ENCODE measurements around the gene CMKLR1. TPM values are rescaled to one million over a fixed set of nuclear protein-coding genes. Genes with fewer than 3 reads are reported as not detected.

CMKLR1 gene
- total RNA-seq, 4 donors from 2014 or later: 0.19 to 5.7 (median 2.5) TPM

DNA sequence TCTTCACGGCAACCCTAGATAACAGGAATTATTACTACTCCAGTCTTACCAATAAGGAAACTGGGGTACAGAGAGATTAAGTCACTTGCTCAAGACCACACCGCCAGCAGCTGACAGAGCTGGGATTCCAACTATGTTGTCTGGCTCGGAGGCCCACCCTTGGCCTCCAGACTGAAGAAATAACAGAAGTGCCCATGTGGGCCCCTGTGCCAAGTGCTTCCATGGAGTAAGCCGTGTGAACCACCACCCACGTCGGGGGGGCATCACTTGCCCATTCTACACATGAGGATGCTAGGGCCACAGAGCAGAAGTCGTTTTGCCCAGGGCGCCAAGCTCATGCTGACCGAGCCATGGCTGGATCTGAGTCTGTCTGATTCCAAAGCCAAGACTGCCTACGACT is 926 bp upstream of the CMKLR1 start:
- H3K36me3 ChIP-seq: no peaks in the 10 kb centered on the region
- no peaks in the 10 kb centered on the region for H3K9me3 ChIP-seq
- H3K4me1 ChIP-seq: peaks cover 0 to 10% (median 3%) of the 10 kb centered on the region in 3 donors
- H3K27me3 ChIP-seq: peaks cover 0 to 29% (median 0%) of the 10 kb centered on the region in 4 donors
- peak overlapping the region in 2 of 4 donors; percentile 67 to 76 for H3K27ac ChIP-seq
- no peak for DNase-seq
- H3K4me3 ChIP-seq: no peak overlapping the region
- intact Hi-C loops (cut with DNase I): no loop called here
- WGBS, 2 donors: 62 to 66% methylated on average over 8 to 10 of the region's 10 CpGs
- no peak for TF ChIP-seq POLR2A (IDR thresholded peaks at IDR 0.05)
- TF ChIP-seq, protein P1, sequence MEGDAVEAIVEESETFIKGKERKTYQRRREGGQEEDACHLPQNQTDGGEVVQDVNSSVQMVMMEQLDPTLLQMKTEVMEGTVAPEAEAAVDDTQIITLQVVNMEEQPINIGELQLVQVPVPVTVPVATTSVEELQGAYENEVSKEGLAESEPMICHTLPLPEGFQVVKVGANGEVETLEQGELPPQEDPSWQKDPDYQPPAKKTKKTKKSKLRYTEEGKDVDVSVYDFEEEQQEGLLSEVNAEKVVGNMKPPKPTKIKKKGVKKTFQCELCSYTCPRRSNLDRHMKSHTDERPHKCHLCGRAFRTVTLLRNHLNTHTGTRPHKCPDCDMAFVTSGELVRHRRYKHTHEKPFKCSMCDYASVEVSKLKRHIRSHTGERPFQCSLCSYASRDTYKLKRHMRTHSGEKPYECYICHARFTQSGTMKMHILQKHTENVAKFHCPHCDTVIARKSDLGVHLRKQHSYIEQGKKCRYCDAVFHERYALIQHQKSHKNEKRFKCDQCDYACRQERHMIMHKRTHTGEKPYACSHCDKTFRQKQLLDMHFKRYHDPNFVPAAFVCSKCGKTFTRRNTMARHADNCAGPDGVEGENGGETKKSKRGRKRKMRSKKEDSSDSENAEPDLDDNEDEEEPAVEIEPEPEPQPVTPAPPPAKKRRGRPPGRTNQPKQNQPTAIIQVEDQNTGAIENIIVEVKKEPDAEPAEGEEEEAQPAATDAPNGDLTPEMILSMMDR (IDR thresholded peaks at IDR 0.05): no peak

DNA sequence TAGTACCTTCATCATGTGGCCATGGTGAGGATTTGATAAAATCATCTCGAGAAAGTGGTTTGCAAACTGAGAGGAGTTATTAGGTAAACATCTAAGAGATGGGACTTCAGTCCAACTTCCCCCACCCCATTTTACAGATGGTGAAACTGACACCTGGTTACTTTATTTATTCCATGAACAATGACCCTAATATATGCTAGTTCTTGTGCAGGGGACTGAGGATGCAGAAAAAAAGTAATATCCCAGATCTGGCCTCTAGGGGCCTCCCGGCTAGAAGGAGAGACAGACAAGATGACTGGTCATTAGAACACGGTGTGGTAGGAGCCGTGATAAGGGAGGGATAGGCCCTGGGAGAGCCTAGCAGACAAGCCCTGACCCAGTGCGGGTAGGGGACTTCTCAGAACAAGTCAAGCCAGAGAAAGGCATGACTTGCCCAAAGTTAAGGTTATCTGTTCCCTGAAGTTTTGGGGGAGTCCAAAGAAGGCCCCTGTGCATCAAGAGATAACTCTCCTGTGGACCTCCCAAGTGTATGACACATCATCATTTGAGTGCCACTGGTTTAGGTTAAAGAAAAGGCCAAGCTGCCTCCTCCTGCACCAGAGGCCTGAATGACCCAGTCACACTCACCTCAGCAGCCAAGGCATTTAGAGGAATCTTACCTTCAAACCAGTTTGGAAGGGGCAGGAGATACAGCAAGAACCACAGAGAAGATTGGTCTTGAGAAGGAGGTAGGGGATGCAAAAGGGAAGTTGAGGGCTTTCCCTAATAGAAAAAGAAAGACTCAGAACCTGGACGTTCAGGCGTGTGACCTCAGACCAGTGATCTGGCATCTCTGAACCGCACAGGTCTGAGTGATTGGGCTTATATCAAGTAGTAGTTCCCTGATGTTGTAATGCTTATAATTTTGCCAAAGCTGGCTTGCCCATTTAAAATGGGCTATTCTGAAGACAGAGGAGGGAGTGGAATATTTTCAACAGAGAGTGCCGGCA is 1.6 kb downstream of the CMKLR1 start:
- Histone ChIP-seq H3K9me3 (no peaks in the 10 kb centered on the region), H3K36me3 (no peaks in the 10 kb centered on the region), H3K4me1 (peaks cover 6 to 10% (median 8%) of the 10 kb centered on the region in 3 donors), H3K27ac (peak overlapping the region in 3 of 4 donors; percentile 25 to 67 (median 63)), H3K4me3 (peak overlapping the region in 3 of 4 donors; percentile 10 to 57 (median 36)), H3K27me3 (peaks cover 0 to 26% (median 0%) of the 10 kb centered on the region in 4 donors)
- TF ChIP-seq POLR2A (IDR thresholded peaks at IDR 0.05): no peak
- TF ChIP-seq, protein P1 (IDR thresholded peaks at IDR 0.05): peak in 4 of 6 experiments; percentile 29 to 49 (median 34)
- no peak for DNase-seq
- intact Hi-C loops (cut with DNase I): no loop called here
- 64 to 73% methylated on average over 9 of the region's 9 CpGs for WGBS, 2 donors

DNA sequence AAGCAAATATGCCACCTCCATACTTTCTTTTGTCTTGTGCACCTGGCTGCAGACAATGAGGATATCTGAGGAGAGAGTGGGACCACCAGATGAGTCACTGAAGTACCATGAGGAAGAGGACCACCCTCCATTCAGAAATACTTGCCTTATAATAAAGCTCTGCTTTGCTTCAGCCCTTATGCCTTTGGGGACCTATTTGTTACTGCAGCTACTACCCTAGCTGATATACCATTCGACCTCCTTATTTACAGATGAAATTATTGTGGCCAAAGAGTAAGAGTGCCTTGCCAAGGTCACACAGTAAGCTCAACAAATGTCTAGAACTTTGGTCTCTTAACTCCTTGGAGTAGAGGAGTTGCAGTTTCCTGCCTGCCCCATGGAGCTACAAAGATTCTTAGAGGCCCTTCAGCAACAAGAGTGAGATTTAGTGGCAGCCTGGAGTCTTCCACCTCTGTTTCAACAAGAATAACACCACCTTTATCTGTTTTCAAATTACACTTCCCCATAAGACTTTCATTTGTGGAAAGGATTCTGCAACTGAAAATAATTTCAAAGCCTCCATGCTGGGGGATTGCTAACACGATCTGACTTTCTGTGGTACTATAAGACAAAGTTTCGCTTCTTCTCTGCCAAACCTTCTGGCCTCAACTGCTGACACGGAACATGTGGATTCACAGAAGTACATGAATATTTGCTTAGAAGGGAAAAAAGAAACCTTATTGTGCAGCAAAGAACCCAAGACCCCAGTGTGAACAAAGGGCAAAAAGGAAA is 3.6 kb downstream of the CMKLR1 start:
- Histone ChIP-seq H3K4me3 (no peak overlapping the region), H3K9me3 (no peaks in the 10 kb centered on the region), H3K27me3 (peaks cover 0 to 23% (median 0%) of the 10 kb centered on the region in 4 donors), H3K27ac (peak overlapping the region in 1 of 4 donors; percentile 29), H3K4me1 (peaks cover 6 to 10% (median 8%) of the 10 kb centered on the region in 3 donors), H3K36me3 (no peaks in the 10 kb centered on the region)
- WGBS, 2 donors: 47 to 52% methylated on average over 4 of the region's 4 CpGs
- no peak for TF ChIP-seq POLR2A (IDR thresholded peaks at IDR 0.05)
- no peak for DNase-seq
- intact Hi-C loops (cut with DNase I): no loop called here

DNA sequence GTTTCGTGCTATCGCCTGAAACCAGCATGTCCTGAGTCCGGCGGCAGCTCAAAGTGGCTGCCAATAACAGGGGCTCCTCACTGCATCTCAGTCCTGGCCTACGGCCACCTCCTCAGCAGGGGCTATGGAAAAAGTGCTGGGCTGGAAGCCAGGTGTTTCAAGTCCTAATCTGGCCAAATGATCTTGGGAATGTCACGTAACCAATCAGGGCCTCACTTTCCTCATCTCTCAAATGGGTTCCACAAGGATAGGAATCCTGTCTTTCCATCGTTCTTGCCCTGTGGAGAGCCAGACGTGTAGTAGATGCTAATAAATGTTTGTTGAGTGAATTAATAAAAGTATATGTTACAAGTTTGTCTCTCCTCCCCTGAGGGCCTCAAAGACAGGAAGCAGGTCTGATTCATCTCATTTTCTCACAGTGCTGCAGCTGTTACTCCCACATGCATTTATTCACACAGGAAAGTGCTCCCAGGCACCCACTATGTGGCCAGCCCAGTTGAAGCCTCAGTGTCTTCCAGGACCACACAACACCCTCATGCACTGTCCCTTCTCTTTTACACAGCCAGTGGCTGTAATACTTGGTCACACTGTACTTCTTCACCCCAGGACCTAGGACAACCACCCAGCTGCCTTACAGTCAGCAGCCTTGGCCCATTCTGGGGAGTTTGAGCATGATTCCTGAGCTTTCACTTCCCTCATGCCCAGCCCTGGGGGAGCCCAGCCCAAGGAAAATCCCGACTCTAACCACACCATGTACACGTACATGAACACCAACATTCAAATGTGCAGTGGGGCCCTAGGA is 5.0 kb downstream of the CMKLR1 start:
- no peak for DNase-seq
- H3K27ac ChIP-seq: peak overlapping the region in 2 of 4 donors; percentile 42 to 66
- TF ChIP-seq, protein P1 (IDR thresholded peaks at IDR 0.05): no peak
- no peak for TF ChIP-seq POLR2A (IDR thresholded peaks at IDR 0.05)
- intact Hi-C loops (cut with DNase I): no loop called here
- H3K27me3 ChIP-seq: peaks cover 0 to 14% (median 0%) of the 10 kb centered on the region in 4 donors
- no peaks in the 10 kb centered on the region for H3K36me3 ChIP-seq
- no peak overlapping the region for H3K4me3 ChIP-seq
- peaks cover 5 to 6% (median 5%) of the 10 kb centered on the region in 3 donors for H3K4me1 ChIP-seq
- WGBS, 2 donors: 62 to 67% methylated on average over 8 to 10 of the region's 10 CpGs
- H3K9me3 ChIP-seq: no peaks in the 10 kb centered on the region

All from esophagus squamous epithelium (tissue), 5 donors.